ENCODE measurements around the gene CGNL1. TPM values are rescaled to one million over a fixed set of nuclear protein-coding genes. Genes with fewer than 3 reads are reported as not detected.

The CGNL1 gene
- total RNA-seq, 1 donor: 0.90 TPM

DNA sequence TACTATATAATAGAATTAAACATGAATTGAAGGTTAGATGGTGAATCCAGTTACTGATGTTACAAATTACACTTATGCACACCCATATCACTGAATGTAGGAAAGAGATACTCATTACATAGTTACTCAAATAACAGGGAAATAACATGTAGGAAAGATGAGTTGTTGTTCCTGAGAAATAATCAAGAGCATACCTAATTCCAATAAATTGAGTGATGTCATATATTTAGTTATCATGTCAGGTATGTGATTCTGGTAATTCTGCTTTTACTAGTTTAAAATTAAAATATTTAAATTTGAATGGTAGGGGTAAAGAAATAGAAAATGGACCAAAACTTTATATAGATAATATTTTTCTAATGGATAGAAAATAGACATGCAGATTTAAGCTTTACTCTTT is 112.8 kb downstream of the CGNL1 start:
- TF ChIP-seq, protein P1, sequence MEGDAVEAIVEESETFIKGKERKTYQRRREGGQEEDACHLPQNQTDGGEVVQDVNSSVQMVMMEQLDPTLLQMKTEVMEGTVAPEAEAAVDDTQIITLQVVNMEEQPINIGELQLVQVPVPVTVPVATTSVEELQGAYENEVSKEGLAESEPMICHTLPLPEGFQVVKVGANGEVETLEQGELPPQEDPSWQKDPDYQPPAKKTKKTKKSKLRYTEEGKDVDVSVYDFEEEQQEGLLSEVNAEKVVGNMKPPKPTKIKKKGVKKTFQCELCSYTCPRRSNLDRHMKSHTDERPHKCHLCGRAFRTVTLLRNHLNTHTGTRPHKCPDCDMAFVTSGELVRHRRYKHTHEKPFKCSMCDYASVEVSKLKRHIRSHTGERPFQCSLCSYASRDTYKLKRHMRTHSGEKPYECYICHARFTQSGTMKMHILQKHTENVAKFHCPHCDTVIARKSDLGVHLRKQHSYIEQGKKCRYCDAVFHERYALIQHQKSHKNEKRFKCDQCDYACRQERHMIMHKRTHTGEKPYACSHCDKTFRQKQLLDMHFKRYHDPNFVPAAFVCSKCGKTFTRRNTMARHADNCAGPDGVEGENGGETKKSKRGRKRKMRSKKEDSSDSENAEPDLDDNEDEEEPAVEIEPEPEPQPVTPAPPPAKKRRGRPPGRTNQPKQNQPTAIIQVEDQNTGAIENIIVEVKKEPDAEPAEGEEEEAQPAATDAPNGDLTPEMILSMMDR (IDR thresholded peaks at IDR 0.05; ENCODE audit: insufficient read depth, low read length): no peak
- no peak overlapping the region for H3K4me3 ChIP-seq (ENCODE audit: low read depth, low read length)
- DNase-seq (ENCODE audit: low read depth): no peak

DNA sequence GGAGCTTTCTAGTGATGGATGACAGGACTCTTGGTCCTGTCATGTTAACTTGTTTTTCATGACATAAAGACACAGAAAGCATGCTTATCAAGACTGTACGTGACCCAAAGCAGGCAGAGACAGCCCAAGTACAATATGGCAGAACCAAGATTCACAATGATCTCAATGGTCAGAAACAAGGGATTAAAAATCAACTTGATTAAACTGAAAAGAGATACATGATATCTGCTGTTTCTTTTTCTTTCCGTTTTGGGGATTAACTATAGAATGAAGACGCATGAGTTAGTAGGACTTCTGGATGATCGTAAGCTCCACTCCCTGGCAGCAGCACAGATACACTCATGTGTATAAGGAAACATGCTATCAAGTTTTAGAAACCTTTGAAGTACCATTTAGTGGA is 117.0 kb downstream of the CGNL1 start:
- TF ChIP-seq, protein P1 (IDR thresholded peaks at IDR 0.05; ENCODE audit: insufficient read depth, low read length): no peak

DNA sequence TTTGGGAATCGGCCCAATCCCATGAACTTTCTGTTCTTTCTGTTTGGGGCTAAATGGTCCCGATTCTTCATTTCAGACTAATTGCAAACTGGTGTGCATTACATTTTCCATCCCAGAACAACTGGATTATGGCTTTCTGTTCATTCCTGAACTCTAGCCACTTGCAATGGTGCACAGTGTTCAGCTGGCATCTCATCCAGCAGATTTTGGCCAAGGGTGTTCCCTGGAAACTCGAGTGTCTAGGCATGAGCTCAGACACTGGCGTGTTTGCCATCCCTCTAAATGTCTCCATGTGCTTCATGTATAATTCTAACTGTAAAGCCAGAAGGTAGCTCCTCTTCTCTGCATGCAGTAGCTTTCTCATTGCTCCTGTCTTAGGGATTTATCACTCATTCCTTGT is 118.3 kb downstream of the CGNL1 start:
- H3K4me3 ChIP-seq (ENCODE audit: low read depth, low read length): no peak overlapping the region
- TF ChIP-seq, protein P1 (IDR thresholded peaks at IDR 0.05; ENCODE audit: insufficient read depth, low read length): no peak
- DNase-seq (ENCODE audit: low read depth): peak; percentile 29

More for the DNA sequence above, 117.0 kb downstream of the CGNL1 start:
- DNase-seq (ENCODE audit: low read depth): no peak
- H3K4me3 ChIP-seq (ENCODE audit: low read depth, low read length): no peak overlapping the region

DNA sequence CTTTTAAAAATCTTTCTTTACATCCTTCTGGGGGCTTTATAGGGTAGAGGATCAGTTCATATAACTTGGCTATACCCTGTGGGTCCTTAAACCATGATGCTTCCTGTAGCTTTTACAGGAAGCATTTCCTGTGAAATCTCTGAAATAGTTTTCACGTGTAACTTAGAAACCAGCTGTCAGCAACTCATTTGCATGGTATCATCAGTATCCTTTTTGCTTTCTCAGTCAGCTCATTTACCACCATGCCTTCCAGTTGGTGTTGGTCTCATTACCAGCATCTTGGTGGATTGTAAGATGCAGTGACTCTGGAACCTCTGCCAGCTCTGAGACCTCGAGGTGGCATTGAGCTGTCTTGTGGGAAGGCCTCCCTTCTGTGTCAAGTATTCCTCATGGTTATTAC is 118.7 kb downstream of the CGNL1 start:
- DNase-seq (ENCODE audit: low read depth): peak; percentile 5
- TF ChIP-seq, protein P1 (IDR thresholded peaks at IDR 0.05; ENCODE audit: insufficient read depth, low read length): no peak
- H3K4me3 ChIP-seq (ENCODE audit: low read depth, low read length): no peak overlapping the region

DNA sequence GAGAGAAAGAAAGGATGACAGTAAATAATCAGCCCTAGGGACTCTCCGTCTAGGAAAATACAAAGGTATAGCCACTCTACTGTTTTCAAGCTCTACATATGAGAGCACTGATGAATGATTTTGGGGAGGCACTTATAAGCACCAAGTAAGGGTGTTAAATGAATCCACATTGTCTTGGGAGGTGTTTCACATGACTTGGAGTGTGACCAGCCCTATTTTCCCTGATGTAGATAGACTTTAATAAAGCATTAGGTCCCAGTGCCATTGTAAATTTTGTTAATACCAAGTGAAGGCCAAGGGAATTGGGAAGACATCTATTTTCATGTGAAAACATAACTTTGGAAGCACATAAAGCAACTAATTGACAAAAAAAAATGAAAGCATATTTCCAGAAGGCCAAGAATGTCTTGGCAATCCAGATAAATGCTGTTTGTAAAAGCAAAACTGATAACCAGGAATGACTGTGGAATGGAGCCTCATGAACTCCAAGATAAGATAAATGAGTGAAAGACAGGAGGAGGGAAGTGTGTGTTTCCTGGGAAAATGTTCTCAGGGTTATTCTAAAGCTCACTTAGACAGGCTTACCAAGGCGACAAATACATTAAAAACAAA is 119.4 kb downstream of the CGNL1 start:
- TF ChIP-seq, protein P1 (IDR thresholded peaks at IDR 0.05; ENCODE audit: insufficient read depth, low read length): no peak
- H3K4me3 ChIP-seq (ENCODE audit: low read depth, low read length): no peak overlapping the region
- DNase-seq (ENCODE audit: low read depth): peak; percentile 81

DNA sequence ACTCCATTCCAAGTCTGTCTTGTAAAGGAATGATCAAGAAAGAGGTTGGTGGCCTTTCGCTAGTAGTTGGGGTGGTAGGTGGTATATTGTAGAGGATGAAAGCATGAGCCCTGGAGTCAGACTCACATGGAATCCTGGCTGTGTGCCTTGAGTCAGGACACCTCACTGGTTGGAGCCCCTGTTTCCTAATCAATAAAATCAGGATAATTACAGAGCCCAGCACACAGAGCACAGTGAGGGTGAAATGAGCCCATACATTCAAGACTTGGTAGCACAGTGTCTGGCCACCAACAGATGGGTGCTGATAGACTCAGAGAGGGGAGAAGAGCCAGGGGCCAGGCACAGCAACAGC is 120.3 kb downstream of the CGNL1 start:
- TF ChIP-seq, protein P1 (IDR thresholded peaks at IDR 0.05; ENCODE audit: insufficient read depth, low read length): no peak
- no peak overlapping the region for H3K4me3 ChIP-seq (ENCODE audit: low read depth, low read length)
- no peak for DNase-seq (ENCODE audit: low read depth)

Measured in fibroblast of the aortic adventitia (primary cell).